SK-N-SH (cell line): ENCODE measurements around the gene FDXR.

Source experiments
- CHD2 ChIP-seq: fragments of 150-350 bp; IDR thresholded peaks from 2 replicates; pipeline ENCODE4 v1.6.1; 2018; ENCODE audit warnings: low read length; ENCODE audit not compliant: partially characterized antibody
- CTCF ChIP-seq: fragments of 200-600 bp; sonication (generic); IDR thresholded peaks from 2 replicates; pipeline ENCODE4 v1.6.1; 2017; ENCODE audit warnings: antibody characterized with exemption, mild to moderate bottlenecking, moderate library complexity
- EP300 ChIP-seq, 2 experiments: IDR thresholded peaks; 2 replicates each; pipeline versions ENCODE4 v1.4.0 to v1.6.1; 2012; ENCODE audit warnings: borderline replicate concordance in 1 of 2, low read depth in 1 of 2, low read length in 1 of 2
- EZH2phosphoT487 ChIP-seq: fragments of 200-600 bp; sonication (generic); IDR thresholded peaks from 2 replicates; pipeline ENCODE4 v1.6.1; 2017; ENCODE audit warnings: low read depth, mixed run types, mild to moderate bottlenecking, antibody characterized with exemption, moderate library complexity, borderline replicate concordance
- GABPA ChIP-seq: IDR thresholded peaks from 2 replicates; pipeline ENCODE4 v1.4.0; 2012; ENCODE audit warnings: low read depth, mild to moderate bottlenecking
- IRF3 ChIP-seq: fragments of 150-350 bp; IDR thresholded peaks from 2 replicates; pipeline ENCODE4 v1.6.1; 2016; ENCODE audit warnings: mild to moderate bottlenecking, low read depth, low read length
- MAX ChIP-seq: IDR thresholded peaks from 2 replicates; pipeline ENCODE4 v1.4.0; 2012; ENCODE audit warnings: low read depth
- PBX3 ChIP-seq: IDR thresholded peaks from 2 replicates; pipeline ENCODE4; 2012
- RAD21 ChIP-seq: IDR thresholded peaks from 2 replicates; pipeline ENCODE4 v1.6.1; 2012; ENCODE audit warnings: mild to moderate bottlenecking, low read length
- RCOR1 ChIP-seq: fragments of 150-350 bp; IDR thresholded peaks from 2 replicates; pipeline ENCODE4 v1.6.1; 2017; ENCODE audit warnings: antibody characterized with exemption, low read length
- RFX5 ChIP-seq: IDR thresholded peaks from 2 replicates; pipeline ENCODE4 v1.6.1; 2012; ENCODE audit warnings: mild to moderate bottlenecking, improper control_type of control experiment, low read length
- TAF1 ChIP-seq: IDR thresholded peaks from 2 replicates; pipeline ENCODE4 v1.6.1; 2012; ENCODE audit warnings: low read depth, mild to moderate bottlenecking, low read length, moderate library complexity, borderline replicate concordance
- ZBTB33 ChIP-seq: IDR thresholded peaks from 2 replicates; pipeline ENCODE4 v1.4.0; 2012; ENCODE audit warnings: low read depth, borderline replicate concordance

- TF ChIP-seq ZBTB33 (no peak), CTCF (no peak), TAF1 (no peak), CHD2 (no peak), MAX (no peak), RFX5 (no peak), IRF3 (no peak), PBX3 (no peak), RAD21 (no peak), GABPA (no peak), EP300 (IDR thresholded peaks at IDR 0.05; ENCODE audit: borderline replicate concordance in 1 of 2, low read depth in 1 of 2, low read length in 1 of 2) (no peak), RCOR1 (no peak), EZH2phosphoT487 (no peak)
Measured at GRCh38 chr17:74916851-74917199, 44.0 kb upstream of the FDXR start.
